NB4 (cell line): ENCODE results near the gene CHKA.
A peak's percentile ranks its signal among the peaks of the same experiment; 100 is the strongest.

Source experiments
- DNase-seq: peaks from one replicate; pipeline ENCODE4 v3.0.0; 2010; ENCODE audit warnings: low read depth
- H3K4me3 ChIP-seq: one replicate; pipeline ENCODE4 v1.5.1; 2011; ENCODE audit warnings: mild to moderate bottlenecking, low read depth, low read length, moderate library complexity
- CTCF ChIP-seq: IDR thresholded peaks from one replicate; pipeline ENCODE4 v1.5.1; 2012; ENCODE audit warnings: low read depth, low read length
- MAX ChIP-seq: IDR thresholded peaks from 2 replicates; pipeline ENCODE4 v1.6.1; 2011; ENCODE audit warnings: low read depth, low read length
- MYC ChIP-seq: IDR thresholded peaks from 2 replicates; pipeline ENCODE4 v1.6.1; 2011; ENCODE audit warnings: low read depth, low read length
- POLR2A ChIP-seq: IDR thresholded peaks from 2 replicates; pipeline ENCODE4 v1.6.1; 2011; ENCODE audit warnings: mild to moderate bottlenecking; ENCODE audit not compliant: insufficient read length; ENCODE audit errors: extremely low read depth

CHKA gene

GRCh38 chr11:68090706-68091105 lies 30.5 kb downstream of the CHKA start:
- peak; percentile 42 for DNase-seq
- no peak for TF ChIP-seq MYC
- TF ChIP-seq CTCF, result no peak
- no peak for TF ChIP-seq POLR2A
- TF ChIP-seq MAX, result no peak
- no peak overlapping the region for H3K4me3 ChIP-seq

- TF ChIP-seq MYC, result no peak
- TF ChIP-seq CTCF, result no peak
- no peak for TF ChIP-seq POLR2A
- no peak for TF ChIP-seq MAX
- DNase-seq, result no peak
These were observed 30.9 kb downstream of the CHKA start for GRCh38 chr11:68090287-68090686.

DNA sequence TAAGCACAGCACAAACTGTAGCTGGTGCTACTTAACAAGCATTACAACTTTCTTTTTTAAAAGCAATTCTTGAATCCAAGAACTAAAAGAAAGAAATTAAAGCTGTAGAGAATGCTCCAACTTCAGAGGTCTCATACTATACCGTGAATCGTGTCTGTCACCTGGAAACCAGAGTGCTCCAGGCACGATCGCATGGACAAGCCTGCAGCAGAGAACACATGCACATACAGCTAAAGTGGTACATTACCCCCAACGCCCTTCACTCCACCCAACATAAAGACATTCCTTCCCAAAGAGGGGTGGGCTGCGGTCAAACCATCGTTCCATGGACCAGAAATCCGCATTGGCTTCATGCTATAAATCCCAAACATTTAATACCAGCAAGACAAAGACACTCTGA lies 31.5 kb downstream of the CHKA start:
- TF ChIP-seq CTCF (no peak), POLR2A (no peak), MAX (no peak)
- DNase-seq, result no peak
- no peak overlapping the region for H3K4me3 ChIP-seq

More at GRCh38 chr11:68090287-68090686, 30.9 kb downstream of the CHKA start:
- no peak overlapping the region for H3K4me3 ChIP-seq

DNA sequence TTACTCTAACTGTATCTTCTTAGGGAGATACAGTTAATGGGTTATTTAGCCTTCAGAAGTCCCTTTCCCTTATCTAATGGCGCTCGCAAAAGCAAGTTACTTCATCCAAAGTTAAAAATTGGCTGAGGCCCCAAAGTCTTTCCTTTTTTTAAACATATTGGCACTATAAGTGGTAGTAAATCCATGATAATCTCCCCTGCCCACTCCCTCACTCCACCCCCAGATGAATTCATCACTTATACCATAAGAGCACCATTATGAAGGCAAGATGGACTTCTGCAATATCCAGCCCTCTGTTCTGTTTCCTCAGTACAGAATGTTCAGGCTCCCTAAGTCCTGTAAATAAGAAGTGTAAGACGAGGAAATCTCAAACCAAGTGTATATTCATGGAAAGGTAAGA lies 37.7 kb downstream of the CHKA start:
- TF ChIP-seq MAX (no peak), CTCF (no peak), MYC (no peak), POLR2A (no peak)
- DNase-seq, result no peak
- H3K4me3 ChIP-seq, result no peak overlapping the region

DNA sequence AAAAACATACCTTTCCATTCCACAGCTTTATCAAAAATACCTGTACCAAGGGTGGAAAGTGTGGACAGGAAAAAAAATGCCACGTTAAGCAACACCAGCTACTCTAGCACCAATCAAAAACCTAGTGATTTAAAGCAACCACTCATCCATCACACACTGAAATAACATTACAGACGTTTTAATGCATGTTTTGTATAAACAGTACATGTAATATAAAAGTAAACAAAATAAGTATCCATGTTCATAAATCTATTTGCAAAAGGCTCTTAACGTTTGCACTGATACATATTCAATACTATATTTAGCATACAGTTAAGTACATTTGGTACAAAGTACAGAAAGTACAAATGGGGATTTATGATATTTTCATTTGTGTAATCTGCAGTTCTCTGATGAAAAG lies 38.7 kb downstream of the CHKA start:
- H3K4me3 ChIP-seq, result no peak overlapping the region
- TF ChIP-seq POLR2A (no peak), MYC (no peak), MAX (no peak), CTCF (no peak)
- DNase-seq, result no peak

DNA sequence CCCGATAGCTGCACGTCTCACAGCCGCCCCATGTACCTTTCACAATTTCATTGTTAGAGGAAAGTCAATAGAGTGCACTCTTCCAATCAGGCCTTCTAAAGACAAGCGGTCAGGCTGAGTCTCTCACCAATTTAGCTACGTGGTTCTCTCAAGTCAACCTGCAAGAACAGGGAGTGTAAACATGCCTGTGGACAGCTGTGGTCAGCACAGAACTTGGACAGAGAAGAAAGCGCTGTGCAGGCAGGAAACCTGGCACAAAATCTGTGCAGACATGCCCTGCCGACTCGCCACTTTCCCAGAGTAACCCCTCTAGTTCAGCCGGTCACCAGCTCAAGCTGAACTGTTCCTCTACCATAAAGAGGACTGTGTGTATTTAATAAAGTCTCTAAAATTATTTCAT lies 39.5 kb downstream of the CHKA start:
- no peak for TF ChIP-seq MAX
- no peak for TF ChIP-seq POLR2A
- no peak for TF ChIP-seq CTCF
- no peak for TF ChIP-seq MYC
- H3K4me3 ChIP-seq, result no peak overlapping the region
- no peak for DNase-seq
